ENCODE measurements around the gene RABEP2. TPM values are rescaled to one million over a fixed set of nuclear protein-coding genes. Genes with fewer than 3 reads are reported as not detected.

Gene RABEP2
- total and polyA plus RNA-seq, 2 experiments from 2014 or later, result 11.8 to 27.2 TPM

DNA sequence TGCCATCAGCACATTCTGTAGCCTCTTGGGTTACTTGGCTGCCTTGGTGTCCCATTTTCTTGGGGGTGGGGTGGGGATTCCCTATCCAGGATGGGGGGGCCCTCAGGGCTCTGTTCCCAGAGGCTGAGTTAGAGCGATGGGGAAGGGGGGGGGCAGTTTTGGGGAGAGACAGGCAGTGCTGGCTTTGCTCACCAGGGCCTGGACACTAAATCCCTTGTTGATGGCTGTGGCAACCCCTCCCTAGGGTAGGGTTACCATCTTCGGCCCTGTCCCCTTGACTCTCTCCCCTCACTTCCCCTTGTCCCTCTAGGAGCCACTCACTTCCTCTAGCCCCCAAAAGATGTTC lies 47.4 kb downstream of the RABEP2 start:
- H3K79me2 ChIP-seq (replicated peaks; ENCODE audit: insufficient read depth), result no peaks in the 10 kb centered on the region
- peak overlapping the region; percentile 99; the same call in 1 of the 2 replicates for H3K4me2 ChIP-seq
- peaks cover 22% of the 10 kb centered on the region; the same call in 1 of the 2 replicates for H3K27me3 ChIP-seq (ENCODE audit: insufficient read depth)
- ATAC-seq (no peak), DNase-seq (ENCODE audit: low spot score) (no peak)
- H3K4me1 ChIP-seq (ENCODE audit: insufficient read depth), result peaks cover 22% of the 10 kb centered on the region; the same call in 1 of the 2 replicates
- H3K36me3 ChIP-seq (ENCODE audit: insufficient read depth), result no peaks in the 10 kb centered on the region
- H3K27ac ChIP-seq (ENCODE audit: low read depth), result no peak overlapping the region
- H3K4me1 Mint-ChIP-seq, result peaks cover 45% of the 10 kb centered on the region
- TF ChIP-seq, protein P1, sequence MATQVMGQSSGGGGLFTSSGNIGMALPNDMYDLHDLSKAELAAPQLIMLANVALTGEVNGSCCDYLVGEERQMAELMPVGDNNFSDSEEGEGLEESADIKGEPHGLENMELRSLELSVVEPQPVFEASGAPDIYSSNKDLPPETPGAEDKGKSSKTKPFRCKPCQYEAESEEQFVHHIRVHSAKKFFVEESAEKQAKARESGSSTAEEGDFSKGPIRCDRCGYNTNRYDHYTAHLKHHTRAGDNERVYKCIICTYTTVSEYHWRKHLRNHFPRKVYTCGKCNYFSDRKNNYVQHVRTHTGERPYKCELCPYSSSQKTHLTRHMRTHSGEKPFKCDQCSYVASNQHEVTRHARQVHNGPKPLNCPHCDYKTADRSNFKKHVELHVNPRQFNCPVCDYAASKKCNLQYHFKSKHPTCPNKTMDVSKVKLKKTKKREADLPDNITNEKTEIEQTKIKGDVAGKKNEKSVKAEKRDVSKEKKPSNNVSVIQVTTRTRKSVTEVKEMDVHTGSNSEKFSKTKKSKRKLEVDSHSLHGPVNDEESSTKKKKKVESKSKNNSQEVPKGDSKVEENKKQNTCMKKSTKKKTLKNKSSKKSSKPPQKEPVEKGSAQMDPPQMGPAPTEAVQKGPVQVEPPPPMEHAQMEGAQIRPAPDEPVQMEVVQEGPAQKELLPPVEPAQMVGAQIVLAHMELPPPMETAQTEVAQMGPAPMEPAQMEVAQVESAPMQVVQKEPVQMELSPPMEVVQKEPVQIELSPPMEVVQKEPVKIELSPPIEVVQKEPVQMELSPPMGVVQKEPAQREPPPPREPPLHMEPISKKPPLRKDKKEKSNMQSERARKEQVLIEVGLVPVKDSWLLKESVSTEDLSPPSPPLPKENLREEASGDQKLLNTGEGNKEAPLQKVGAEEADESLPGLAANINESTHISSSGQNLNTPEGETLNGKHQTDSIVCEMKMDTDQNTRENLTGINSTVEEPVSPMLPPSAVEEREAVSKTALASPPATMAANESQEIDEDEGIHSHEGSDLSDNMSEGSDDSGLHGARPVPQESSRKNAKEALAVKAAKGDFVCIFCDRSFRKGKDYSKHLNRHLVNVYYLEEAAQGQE (IDR thresholded peaks at IDR 0.05; ENCODE audit: unreplicated experiment), result no peak
- no peak for TF ChIP-seq ZNF114 (CRISPR knock-in tag; IDR thresholded peaks at IDR 0.05)
- TF ChIP-seq, protein P2, sequence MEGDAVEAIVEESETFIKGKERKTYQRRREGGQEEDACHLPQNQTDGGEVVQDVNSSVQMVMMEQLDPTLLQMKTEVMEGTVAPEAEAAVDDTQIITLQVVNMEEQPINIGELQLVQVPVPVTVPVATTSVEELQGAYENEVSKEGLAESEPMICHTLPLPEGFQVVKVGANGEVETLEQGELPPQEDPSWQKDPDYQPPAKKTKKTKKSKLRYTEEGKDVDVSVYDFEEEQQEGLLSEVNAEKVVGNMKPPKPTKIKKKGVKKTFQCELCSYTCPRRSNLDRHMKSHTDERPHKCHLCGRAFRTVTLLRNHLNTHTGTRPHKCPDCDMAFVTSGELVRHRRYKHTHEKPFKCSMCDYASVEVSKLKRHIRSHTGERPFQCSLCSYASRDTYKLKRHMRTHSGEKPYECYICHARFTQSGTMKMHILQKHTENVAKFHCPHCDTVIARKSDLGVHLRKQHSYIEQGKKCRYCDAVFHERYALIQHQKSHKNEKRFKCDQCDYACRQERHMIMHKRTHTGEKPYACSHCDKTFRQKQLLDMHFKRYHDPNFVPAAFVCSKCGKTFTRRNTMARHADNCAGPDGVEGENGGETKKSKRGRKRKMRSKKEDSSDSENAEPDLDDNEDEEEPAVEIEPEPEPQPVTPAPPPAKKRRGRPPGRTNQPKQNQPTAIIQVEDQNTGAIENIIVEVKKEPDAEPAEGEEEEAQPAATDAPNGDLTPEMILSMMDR (conservative IDR thresholded peaks at IDR 0.05; ENCODE audit: low read depth in 2 of 2), result no peak
- TF ChIP-seq, protein P3, sequence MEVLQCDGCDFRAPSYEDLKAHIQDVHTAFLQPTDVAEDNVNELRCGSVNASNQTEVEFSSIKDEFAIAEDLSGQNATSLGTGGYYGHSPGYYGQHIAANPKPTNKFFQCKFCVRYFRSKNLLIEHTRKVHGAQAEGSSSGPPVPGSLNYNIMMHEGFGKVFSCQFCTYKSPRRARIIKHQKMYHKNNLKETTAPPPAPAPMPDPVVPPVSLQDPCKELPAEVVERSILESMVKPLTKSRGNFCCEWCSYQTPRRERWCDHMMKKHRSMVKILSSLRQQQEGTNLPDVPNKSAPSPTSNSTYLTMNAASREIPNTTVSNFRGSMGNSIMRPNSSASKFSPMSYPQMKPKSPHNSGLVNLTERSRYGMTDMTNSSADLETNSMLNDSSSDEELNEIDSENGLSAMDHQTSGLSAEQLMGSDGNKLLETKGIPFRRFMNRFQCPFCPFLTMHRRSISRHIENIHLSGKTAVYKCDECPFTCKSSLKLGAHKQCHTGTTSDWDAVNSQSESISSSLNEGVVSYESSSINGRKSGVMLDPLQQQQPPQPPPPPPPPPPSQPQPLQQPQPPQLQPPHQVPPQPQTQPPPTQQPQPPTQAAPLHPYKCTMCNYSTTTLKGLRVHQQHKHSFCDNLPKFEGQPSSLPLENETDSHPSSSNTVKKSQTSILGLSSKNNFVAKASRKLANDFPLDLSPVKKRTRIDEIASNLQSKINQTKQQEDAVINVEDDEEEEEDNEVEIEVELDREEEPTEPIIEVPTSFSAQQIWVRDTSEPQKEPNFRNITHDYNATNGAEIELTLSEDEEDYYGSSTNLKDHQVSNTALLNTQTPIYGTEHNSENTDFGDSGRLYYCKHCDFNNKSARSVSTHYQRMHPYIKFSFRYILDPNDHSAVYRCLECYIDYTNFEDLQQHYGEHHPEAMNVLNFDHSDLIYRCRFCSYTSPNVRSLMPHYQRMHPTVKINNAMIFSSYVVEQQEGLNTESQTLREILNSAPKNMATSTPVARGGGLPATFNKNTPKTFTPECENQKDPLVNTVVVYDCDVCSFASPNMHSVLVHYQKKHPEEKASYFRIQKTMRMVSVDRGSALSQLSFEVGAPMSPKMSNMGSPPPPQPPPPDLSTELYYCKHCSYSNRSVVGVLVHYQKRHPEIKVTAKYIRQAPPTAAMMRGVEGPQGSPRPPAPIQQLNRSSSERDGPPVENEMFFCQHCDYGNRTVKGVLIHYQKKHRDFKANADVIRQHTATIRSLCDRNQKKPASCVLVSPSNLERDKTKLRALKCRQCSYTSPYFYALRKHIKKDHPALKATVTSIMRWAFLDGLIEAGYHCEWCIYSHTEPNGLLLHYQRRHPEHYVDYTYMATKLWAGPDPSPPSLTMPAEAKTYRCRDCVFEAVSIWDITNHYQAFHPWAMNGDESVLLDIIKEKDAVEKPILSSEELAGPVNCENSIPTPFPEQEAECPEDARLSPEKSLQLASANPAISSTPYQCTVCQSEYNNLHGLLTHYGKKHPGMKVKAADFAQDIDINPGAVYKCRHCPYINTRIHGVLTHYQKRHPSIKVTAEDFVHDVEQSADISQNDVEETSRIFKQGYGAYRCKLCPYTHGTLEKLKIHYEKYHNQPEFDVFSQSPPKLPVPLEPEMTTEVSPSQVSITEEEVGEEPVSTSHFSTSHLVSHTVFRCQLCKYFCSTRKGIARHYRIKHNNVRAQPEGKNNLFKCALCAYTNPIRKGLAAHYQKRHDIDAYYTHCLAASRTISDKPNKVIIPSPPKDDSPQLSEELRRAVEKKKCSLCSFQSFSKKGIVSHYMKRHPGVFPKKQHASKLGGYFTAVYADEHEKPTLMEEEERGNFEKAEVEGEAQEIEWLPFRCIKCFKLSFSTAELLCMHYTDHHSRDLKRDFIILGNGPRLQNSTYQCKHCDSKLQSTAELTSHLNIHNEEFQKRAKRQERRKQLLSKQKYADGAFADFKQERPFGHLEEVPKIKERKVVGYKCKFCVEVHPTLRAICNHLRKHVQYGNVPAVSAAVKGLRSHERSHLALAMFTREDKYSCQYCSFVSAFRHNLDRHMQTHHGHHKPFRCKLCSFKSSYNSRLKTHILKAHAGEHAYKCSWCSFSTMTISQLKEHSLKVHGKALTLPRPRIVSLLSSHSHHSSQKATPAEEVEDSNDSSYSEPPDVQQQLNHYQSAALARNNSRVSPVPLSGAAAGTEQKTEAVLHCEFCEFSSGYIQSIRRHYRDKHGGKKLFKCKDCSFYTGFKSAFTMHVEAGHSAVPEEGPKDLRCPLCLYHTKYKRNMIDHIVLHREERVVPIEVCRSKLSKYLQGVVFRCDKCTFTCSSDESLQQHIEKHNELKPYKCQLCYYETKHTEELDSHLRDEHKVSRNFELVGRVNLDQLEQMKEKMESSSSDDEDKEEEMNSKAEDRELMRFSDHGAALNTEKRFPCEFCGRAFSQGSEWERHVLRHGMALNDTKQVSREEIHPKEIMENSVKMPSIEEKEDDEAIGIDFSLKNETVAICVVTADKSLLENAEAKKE (CRISPR knock-in tag; IDR thresholded peaks at IDR 0.05), result no peak
- no peak for TF ChIP-seq POLR2AphosphoS5 (IDR thresholded peaks at IDR 0.05; ENCODE audit: low read depth)
- no peak for TF ChIP-seq EZH2 (IDR thresholded peaks at IDR 0.05; ENCODE audit: low read depth, unreplicated experiment)
- no peak for TF ChIP-seq NANOG (IDR thresholded peaks at IDR 0.05; ENCODE audit: borderline replicate concordance)
- no peak for TF ChIP-seq ZNF331 (CRISPR knock-in tag; IDR thresholded peaks at IDR 0.05; ENCODE audit: low read depth)
- TF ChIP-seq ETS1 (IDR thresholded peaks at IDR 0.05), result no peak
- TF ChIP-seq CREB1 (CRISPR knock-in tag; IDR thresholded peaks at IDR 0.05; ENCODE audit: low read depth), result no peak
- TF ChIP-seq STAT1 (IDR thresholded peaks at IDR 0.05; ENCODE audit: unreplicated experiment), result no peak
- no peak for TF ChIP-seq EZH2phosphoT487 (IDR thresholded peaks at IDR 0.05; ENCODE audit: unreplicated experiment)
- TF ChIP-seq JUNB (IDR thresholded peaks at IDR 0.05; ENCODE audit: unreplicated experiment), result no peak
- no peaks in the 10 kb centered on the region for H3K9me2 ChIP-seq (ENCODE audit: insufficient read depth)
- no peak overlapping the region for H2AFZ ChIP-seq
- no peaks in the 10 kb centered on the region; the same call in 2 of the 3 replicates for H3K9me3 Mint-ChIP-seq
- no peak overlapping the region for H3K27ac Mint-ChIP-seq
- H3F3A ChIP-seq (replicated peaks; ENCODE audit: low read depth), result peaks cover 12% of the 10 kb centered on the region
- H3K4me3 ChIP-seq, result no peak overlapping the region
- peaks cover 25% of the 10 kb centered on the region for H3K27me3 Mint-ChIP-seq (ENCODE audit: insufficient read depth, low read depth, poor library complexity)
- peak overlapping the region; percentile 92 for H3K4me3 Mint-ChIP-seq
- peaks cover 18% of the 10 kb centered on the region for H3K36me3 Mint-ChIP-seq (ENCODE audit: low read depth)
- no peaks in the 10 kb centered on the region; the same call in 1 of the 2 replicates for H4K20me1 ChIP-seq (replicated peaks; ENCODE audit: insufficient read depth)
